Mucosa of gallbladder (tissue), 1 donor: Measurements from ENCODE around the gene PTPRG. TPM values are rescaled to one million over a fixed set of nuclear protein-coding genes. Genes with fewer than 3 reads are reported as not detected.

Experiments used
- DNase-seq: peaks from one replicate; pipeline ENCODE4 v3.0.0-alpha.2; 2020; ENCODE audit warnings: low spot score
- total RNA-seq: library from RNA; stranded (reverse); gene quantifications from one replicate; pipeline ENCODE4 v1.2.1, GENCODE V29; 2021
- donor health status: DM: no; HTN: no; CAD: no.

PTPRG gene
- total RNA-seq, 1 donor from 2014 or later = 38.1 TPM

- no peak for DNase-seq
Observed at GRCh38 chr3:61765157-61765876, 203.9 kb downstream of the PTPRG start.

- DNase-seq = no peak
Observed at GRCh38 chr3:61768284-61769037, 207.1 kb downstream of the PTPRG start.

- no peak for DNase-seq
Observed at GRCh38 chr3:61769266-61769990, 208.1 kb downstream of the PTPRG start.

GRCh38 chr3:61771976-61772375 is 210.6 kb downstream of the PTPRG start:
- DNase-seq = no peak

GRCh38 chr3:61772456-61772855 is 211.1 kb downstream of the PTPRG start:
- DNase-seq = no peak

- DNase-seq = no peak
Observed at GRCh38 chr3:61774279-61774890, 213.0 kb downstream of the PTPRG start.

GRCh38 chr3:61776390-61776789 is 215.0 kb downstream of the PTPRG start:
- no peak for DNase-seq

- no peak for DNase-seq
Observed at GRCh38 chr3:61777483-61777882, 216.1 kb downstream of the PTPRG start.

GRCh38 chr3:61778095-61778494 is 216.7 kb downstream of the PTPRG start:
- no peak for DNase-seq

GRCh38 chr3:61780016-61780415 is 218.6 kb downstream of the PTPRG start:
- DNase-seq = no peak

GRCh38 chr3:61780455-61781228 is 219.3 kb downstream of the PTPRG start:
- no peak for DNase-seq

GRCh38 chr3:61783993-61784718 is 222.8 kb downstream of the PTPRG start:
- DNase-seq = no peak

GRCh38 chr3:61788623-61789507 is 227.5 kb downstream of the PTPRG start:
- DNase-seq = no peak

- DNase-seq = no peak
Observed at GRCh38 chr3:61789861-61790260, 228.5 kb downstream of the PTPRG start.

- DNase-seq = no peak
Observed at GRCh38 chr3:61790411-61790810, 229.0 kb downstream of the PTPRG start.

- no peak for DNase-seq
Observed at GRCh38 chr3:61793056-61793455, 231.7 kb downstream of the PTPRG start.

- DNase-seq = no peak
Observed at GRCh38 chr3:61793521-61793920, 232.2 kb downstream of the PTPRG start.

- DNase-seq = no peak
Observed at GRCh38 chr3:61794341-61794740, 233.0 kb downstream of the PTPRG start.

GRCh38 chr3:61794961-61795360 is 233.6 kb downstream of the PTPRG start:
- DNase-seq = no peak
